Measurements from ENCODE around the gene COX7C.
"Not testable (repeated sequence)": the region's sequence is repeated elsewhere in the genome, so short reads cannot be mapped to it uniquely, and the experiment has no call there.

Gene COX7C, protein sequence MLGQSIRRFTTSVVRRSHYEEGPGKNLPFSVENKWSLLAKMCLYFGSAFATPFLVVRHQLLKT

DNA sequence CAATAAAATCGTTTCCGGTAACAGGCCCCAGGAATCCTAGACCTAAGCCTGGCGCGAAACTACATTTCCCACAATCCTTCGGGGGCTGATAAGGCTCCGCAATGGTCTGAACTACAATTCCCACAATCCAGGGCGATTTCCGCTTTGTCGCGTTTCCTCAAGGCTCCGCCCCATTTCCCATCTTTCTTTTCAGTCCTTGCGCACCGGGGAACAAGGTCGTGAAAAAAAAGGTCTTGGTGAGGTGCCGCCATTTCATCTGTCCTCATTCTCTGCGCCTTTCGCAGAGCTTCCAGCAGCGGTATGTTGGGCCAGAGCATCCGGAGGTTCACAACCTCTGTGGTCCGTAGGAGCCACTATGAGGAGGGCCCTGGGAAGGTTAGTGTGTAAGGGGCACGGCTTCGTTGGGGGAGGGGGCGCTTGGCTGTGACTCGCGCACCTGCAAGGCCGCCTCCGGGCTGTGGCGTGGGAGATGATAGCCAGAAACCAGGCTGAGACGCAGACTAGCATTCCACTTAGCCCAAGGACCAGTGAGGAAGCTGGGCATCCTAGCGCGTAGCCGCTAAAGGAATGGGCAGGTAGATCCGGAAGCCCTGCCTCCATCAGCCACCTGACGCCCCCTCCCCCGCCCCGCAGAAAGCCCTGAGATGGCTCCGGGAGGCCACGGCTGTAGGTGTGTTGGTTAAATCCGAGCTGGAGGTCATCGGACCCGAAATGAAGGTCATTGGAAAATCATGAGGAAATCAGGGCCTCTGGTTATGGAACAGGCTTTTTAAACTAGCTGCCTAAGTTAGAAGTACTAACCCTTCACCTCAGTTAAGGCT is at the start of gene COX7C:
TSS of gene COX7C (plus strand) at position 186 of the 821 bp plus-strand sequence. CDS start at position 301, 115 bp downstream.
- peak; percentile 97 for DNase-seq (ENCODE audit: low spot score)

GRCh38 chr5:86569522-86570426 is 48.0 kb upstream of the COX7C start:
- DNase-seq (ENCODE audit: low spot score), result not testable (repeated sequence)

- no peak for DNase-seq (ENCODE audit: low spot score)
These were observed 47.2 kb upstream of the COX7C start for GRCh38 chr5:86570427-86571083.

DNA sequence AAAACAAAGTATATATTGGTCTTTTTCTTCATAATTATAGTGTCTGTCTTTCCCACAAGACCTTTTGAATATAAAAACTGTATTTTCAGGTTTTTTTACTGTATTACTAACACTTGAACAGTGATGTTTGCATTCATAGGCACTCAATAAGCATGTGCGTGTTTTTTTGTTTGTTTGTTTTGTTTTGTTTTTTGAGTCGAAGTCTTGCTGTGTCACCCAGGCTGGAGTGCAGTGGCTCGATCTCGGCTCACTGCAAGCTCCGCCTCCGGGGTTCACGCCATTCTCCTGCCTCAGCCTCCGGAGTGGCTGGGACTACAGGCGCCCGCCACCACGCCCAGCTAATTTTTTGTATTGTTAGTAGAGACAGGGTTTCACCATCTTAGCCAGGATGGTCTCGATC is 46.6 kb upstream of the COX7C start:
- DNase-seq (ENCODE audit: low spot score), result not testable (repeated sequence)

DNA sequence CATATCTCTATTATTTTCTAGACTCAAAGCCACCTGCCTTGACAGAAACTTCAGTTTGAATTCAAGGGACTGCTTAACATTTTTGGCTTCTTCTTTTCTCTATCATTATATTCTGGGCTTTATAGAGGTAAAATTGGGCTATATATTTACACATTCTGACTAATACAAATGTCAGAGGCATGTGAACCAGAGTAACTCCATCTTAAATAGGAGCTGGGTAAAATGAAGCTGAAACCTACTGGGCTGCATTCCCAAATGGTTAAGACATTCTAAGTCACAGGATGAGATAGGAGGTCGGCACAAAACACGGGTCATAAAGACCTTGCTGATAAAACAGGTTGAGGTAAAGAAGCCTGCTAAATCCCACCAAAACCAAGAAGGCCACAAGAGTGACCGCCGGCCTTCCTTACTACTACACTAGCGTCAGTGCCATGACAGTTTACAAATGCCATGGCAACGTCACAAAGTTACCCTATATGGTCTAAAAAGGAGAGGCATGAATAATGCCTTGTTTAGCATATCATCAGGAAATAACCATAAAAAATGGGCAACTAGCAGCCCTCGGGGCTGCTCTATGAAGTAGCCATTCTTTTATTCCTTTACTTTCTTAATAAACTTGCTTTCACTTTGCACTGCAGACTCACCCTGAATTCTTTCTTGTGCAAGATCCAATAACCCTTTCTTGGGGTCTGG is 44.8 kb upstream of the COX7C start:
- DNase-seq (ENCODE audit: low spot score), result no peak

GRCh38 chr5:86579502-86579901 is 38.2 kb upstream of the COX7C start:
- no peak for DNase-seq (ENCODE audit: low spot score)

DNA sequence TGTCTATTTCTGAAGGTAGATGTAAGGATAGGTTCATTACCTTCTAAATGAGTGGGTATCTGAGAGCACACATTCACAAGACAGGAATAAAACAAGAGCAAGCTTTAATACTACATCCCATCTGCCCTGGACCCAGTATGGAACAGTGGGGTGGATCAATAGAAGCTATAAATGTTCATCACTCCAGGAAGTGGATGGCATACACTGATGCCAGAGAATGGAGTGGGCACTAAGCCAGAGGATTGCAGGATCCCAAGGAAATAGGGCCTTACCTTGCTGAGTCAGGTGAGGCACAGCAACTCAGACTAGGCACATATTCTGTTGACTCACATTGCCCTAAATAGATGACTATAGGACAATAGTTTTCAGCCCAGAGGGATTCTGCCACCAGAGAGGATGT is 21.3 kb upstream of the COX7C start:
- no peak for DNase-seq (ENCODE audit: low spot score)

DNA sequence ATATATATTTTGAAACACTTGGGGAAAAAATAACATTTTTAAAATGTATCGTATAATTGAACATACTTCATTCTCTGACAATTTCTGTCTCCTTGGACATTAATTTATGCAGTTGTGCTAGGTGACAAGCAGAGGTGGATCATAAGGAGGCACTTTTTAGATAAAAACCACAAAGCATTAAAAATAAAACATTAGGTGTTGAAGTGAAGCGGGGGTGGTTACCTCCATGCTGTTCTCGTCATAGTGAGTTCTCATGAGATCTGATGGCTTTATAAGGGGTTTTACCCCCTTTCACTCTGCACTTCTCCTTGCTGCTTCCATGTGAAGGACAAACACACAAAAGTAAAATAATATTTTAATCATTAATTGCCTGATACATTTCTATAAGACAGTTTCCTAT is 11.9 kb upstream of the COX7C start:
- no peak for DNase-seq (ENCODE audit: low spot score)

- DNase-seq (ENCODE audit: low spot score), result no peak
These were observed 4.3 kb upstream of the COX7C start for GRCh38 chr5:86613455-86613854.

DNA sequence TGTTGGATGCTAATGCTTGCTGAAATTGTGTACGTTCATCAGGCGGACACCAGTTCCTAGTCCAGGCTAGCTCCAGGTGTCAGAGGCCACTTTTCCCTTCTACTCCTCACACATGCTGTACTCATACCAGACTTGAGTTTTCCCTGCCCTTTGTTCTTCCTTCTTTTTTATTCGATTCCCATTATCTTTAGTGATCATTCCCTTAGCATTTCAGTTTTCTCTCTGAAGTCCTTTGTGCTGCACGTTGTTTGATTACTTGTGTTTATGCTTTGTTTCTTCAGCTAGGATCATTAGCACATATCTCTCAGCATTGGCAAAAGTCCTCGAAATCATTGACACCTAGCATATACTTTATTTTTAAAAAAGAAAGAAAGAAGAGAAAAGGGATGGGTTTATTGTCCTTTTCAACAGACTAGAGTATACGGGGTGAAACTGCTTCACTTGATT is 409 bp upstream of the COX7C start:
- DNase-seq (ENCODE audit: low spot score), result no peak

DNA sequence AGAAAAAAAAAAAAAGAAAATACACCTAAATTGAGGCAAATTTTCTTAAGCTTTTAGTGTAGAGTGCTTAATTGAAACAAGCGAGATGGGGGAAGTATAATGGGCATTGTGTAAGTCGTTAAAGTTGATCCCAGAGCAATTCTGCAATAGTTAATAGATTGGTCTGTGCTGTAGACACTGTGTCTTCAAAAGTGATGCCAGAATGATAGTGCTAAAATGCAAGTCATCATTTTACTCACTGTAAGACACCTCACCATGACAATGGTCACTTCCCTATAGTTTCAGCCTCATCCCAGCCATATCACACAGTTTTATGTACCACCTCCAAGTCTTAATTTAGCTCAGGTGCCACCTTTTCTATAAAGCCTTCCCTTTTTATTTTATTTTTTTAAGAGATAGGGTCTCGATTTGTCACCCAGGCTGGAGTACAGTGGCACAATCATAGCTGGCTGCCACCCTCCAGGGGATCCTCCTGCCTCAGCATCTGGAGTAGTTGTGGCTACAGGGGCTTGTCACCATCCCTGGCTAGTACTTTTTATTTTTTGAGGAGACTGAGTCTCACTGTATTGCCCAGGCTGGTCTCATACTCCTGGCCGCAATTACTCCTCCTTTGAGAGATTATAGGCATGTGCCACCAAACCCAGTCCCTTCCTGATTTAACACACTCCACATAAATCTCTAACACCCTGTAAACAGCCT is 6.2 kb downstream of the COX7C start:
- no peak for DNase-seq (ENCODE audit: low spot score)

- no peak for DNase-seq (ENCODE audit: low spot score)
These were observed 7.4 kb downstream of the COX7C start for GRCh38 chr5:86625148-86625547.

DNA sequence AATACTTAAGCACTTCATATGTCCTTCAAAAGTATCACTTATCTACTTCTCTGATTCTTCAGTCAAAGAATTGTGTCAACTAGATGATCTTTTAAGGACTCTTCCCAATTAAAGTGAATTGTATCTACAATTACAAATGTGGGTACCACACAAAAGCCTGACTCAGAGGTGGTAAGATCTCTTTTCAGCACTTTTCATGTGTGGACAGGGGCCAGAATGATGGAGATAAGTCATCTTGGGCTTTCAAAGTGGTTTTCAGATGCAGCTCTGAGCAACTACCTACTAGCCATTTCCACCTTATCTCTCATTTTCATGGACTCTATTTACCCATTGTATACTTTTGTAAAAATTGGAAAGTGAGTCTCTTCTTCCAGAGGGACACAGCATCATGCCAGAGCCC is 8.4 kb downstream of the COX7C start:
- no peak for DNase-seq (ENCODE audit: low spot score)

GRCh38 chr5:86631165-86631564 is 13.4 kb downstream of the COX7C start:
- DNase-seq (ENCODE audit: low spot score), result no peak

DNA sequence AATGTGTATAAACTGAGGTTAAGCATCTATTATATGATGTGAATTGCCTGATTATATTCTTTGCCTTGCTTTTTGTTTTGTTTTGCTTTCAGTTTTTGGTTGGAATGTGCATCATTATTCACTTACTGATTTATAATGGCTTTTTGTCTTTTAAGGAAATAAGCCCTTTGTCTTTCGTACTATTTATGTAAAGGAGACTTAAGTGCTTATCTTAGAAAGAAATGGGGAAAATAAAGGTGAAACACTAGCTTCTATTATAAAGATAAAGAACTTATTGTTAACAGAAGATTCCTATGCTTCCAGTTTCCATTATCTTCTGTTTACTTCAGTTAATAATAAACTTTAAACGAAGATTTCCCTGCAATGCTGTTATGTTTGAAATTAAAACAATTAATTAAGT is 23.3 kb downstream of the COX7C start:
- DNase-seq (ENCODE audit: low spot score), result no peak

- DNase-seq (ENCODE audit: low spot score), result no peak
These were observed 27.1 kb downstream of the COX7C start for GRCh38 chr5:86644843-86645242.

DNA sequence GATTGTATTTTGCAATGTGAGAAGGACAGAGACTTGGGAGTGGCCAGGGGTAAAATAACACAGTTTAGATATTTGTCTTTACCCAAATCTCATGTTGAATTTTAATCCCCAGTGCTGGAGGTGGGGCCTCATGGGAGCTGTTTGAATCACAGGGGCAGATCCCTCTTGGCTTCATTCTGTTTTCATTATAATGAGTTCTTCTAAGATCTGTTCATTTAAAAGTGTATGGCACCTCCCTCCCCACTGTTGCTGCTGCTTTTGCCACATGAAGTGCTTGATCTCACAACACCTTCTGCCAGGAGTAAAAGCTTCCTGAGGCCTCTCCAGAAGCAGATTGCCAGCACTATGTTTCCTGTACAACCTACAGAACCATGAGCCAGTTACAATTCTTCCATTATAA is 28.1 kb downstream of the COX7C start:
- no peak for DNase-seq (ENCODE audit: low spot score)

DNA sequence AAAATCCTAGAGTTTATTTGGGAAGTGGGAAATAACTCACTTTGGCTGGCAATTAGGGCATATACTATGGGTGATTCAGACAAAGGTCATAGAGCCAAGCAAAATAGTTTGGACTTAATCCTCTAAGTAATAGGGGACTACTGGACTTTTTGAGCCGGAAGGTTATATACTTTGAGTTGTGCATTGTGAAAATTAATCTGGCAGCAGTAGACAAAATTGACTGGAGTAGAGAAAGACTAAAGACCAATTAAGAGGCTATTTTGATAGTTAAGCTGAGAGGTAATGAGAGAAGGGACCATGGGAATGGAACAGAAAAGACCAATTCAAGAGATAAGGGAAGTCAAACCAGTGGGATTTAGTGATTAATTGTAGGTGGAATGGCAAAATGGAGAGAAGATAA is 28.9 kb downstream of the COX7C start:
- DNase-seq (ENCODE audit: low spot score), result no peak

DNA sequence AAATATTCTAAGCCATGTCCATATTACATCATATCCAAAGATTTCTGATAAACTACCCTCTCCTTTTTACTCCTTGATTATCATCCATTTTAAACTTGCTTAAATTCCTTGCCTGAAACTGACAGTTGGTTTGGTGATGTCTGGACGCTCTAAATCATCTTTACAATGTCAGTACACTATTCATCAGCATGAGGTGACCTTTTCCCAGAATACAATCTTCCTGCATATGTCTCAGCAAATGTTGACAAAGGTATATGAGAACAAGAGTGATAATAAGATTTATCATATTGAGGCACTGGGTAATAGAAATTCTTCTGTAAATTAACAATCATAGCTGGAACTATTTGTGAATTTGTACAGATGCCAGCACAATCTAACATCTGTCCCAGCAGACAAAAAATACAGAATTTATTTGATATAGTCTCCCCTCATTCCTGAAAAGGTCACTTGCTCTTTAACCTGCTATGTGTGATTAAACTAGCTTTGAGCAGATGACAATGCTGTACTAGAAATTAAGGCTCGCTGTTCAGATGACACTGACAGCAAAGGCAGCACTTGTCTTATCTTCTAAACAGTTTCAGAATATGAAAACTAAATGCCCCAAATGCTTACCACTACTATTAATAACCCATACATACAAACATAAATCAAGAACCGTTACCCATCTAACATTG is 32.2 kb downstream of the COX7C start:
- no peak for DNase-seq (ENCODE audit: low spot score)

DNA sequence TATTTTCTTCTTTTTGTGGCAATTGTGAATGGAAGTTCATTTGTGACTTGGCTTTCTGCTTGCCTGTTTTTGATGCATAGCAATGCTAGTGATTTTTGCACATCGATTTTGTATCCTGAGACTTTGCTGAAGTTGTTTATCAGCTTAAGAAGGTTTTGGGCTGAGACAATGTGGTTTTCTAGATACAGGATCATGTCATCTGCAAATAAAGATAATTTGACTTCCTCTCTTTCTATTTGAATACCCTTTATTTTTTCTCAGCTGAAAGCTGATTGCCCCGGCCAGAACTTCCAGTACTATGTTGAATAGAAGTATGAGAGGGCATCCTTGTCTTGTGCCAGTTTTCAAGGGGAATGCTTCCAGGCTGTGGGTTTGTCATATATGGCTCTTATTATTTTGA is 43.0 kb downstream of the COX7C start:
- DNase-seq (ENCODE audit: low spot score), result not testable (repeated sequence)
